Mesodermal cell (in vitro differentiated cells): ENCODE data around the gene SRC.
A peak's percentile ranks its signal among the peaks of the same experiment; 100 is the strongest.

Experiments
- H3K27ac ChIP-seq: 2 replicates; pipeline ENCODE4 v1.7.0; 2013; ENCODE audit warnings: mild to moderate bottlenecking, low read depth, low read length, moderate library complexity; ENCODE audit not compliant: severe bottlenecking
- H3K36me3 ChIP-seq: 2 replicates; pipeline ENCODE4 v1.7.1; 2013; ENCODE audit warnings: mild to moderate bottlenecking, low read length, moderate library complexity; ENCODE audit not compliant: control insufficient read depth, insufficient read depth
- H3K4me1 ChIP-seq: one replicate; pipeline ENCODE4 v1.7.1; 2013; ENCODE audit warnings: mild to moderate bottlenecking, low read length; ENCODE audit not compliant: insufficient read depth, control insufficient read depth, poor library complexity, severe bottlenecking
- H3K4me3 ChIP-seq: 2 replicates; pipeline ENCODE4 v1.7.0; 2013; ENCODE audit warnings: low read length, control low read depth, mild to moderate bottlenecking; ENCODE audit not compliant: insufficient read depth, poor library complexity, severe bottlenecking; ENCODE audit errors: extremely low read depth
- H3K9me3 ChIP-seq: 2 replicates; pipeline ENCODE4 v1.7.1; 2013; ENCODE audit warnings: mild to moderate bottlenecking, low read length, moderate library complexity; ENCODE audit not compliant: control insufficient read depth
- WGBS, 2 experiments: methylation state at CpG; one replicate each; pipeline ENCODE4 v1.1.5; 2013; ENCODE audit warnings: missing lambda C conversion rate in 2 of 2; ENCODE audit not compliant: insufficient coverage in 2 of 2; 5-methylcytosine and 5-hydroxymethylcytosine counted together

The SRC gene

GRCh38 chr20:37378785-37379598 lies 33.1 kb downstream of the SRC start:
- H3K4me1 ChIP-seq, result peaks cover 23% of the 10 kb centered on the region
- peak overlapping the region; percentile 93 for H3K27ac ChIP-seq
- no peaks in the 10 kb centered on the region for H3K9me3 ChIP-seq
- WGBS, 2 experiments, result 80 to 82% methylated on average over 22 to 23 of the region's 24 CpGs
- peaks cover 82% of the 10 kb centered on the region for H3K36me3 ChIP-seq
- no peak overlapping the region for H3K4me3 ChIP-seq

- Histone ChIP-seq H3K36me3 (peaks cover 80% of the 10 kb centered on the region), H3K9me3 (no peaks in the 10 kb centered on the region), H3K27ac (peak overlapping the region; percentile 49), H3K4me3 (no peak overlapping the region), H3K4me1 (peaks cover 23% of the 10 kb centered on the region)
- 89 to 95% methylated on average over 7 of the region's 14 CpGs for WGBS, 2 experiments
These were observed 34.3 kb downstream of the SRC start for GRCh38 chr20:37379967-37380828.

GRCh38 chr20:37380864-37381579 lies 35.1 kb downstream of the SRC start:
- Histone ChIP-seq H3K4me1 (peaks cover 21% of the 10 kb centered on the region), H3K27ac (no peak overlapping the region), H3K36me3 (peaks cover 80% of the 10 kb centered on the region), H3K4me3 (no peak overlapping the region), H3K9me3 (no peaks in the 10 kb centered on the region)
- WGBS, 2 experiments, result 96 to 97% methylated on average over 14 to 15 of the region's 16 CpGs

GRCh38 chr20:37381621-37382471 lies 35.9 kb downstream of the SRC start:
- H3K4me3 ChIP-seq, result no peak overlapping the region
- no peak overlapping the region for H3K27ac ChIP-seq
- peaks cover 20% of the 10 kb centered on the region for H3K4me1 ChIP-seq
- peaks cover 80% of the 10 kb centered on the region for H3K36me3 ChIP-seq
- H3K9me3 ChIP-seq, result no peaks in the 10 kb centered on the region
- WGBS, 2 experiments, result 97 to 100% methylated on average over 8 of the region's 11 CpGs

- H3K4me3 ChIP-seq, result no peak overlapping the region
- H3K9me3 ChIP-seq, result no peaks in the 10 kb centered on the region
- peaks cover 17% of the 10 kb centered on the region for H3K4me1 ChIP-seq
- no peak overlapping the region for H3K27ac ChIP-seq
- H3K36me3 ChIP-seq, result peaks cover 80% of the 10 kb centered on the region
- WGBS, 2 experiments, result 93 to 97% methylated on average over 9 to 10 of the region's 11 CpGs
These were observed 36.7 kb downstream of the SRC start for GRCh38 chr20:37382482-37383120.

GRCh38 chr20:37383229-37383989 lies 37.5 kb downstream of the SRC start:
- Histone ChIP-seq H3K36me3 (peaks cover 79% of the 10 kb centered on the region), H3K27ac (no peak overlapping the region), H3K9me3 (no peaks in the 10 kb centered on the region), H3K4me1 (peaks cover 15% of the 10 kb centered on the region), H3K4me3 (no peak overlapping the region)
- WGBS, 2 experiments, result 99% methylated on average over 12 to 19 of the region's 25 CpGs

GRCh38 chr20:37384683-37385174 lies 38.8 kb downstream of the SRC start:
- Histone ChIP-seq H3K4me3 (no peak overlapping the region), H3K36me3 (peaks cover 79% of the 10 kb centered on the region), H3K9me3 (no peaks in the 10 kb centered on the region), H3K4me1 (peaks cover 3% of the 10 kb centered on the region), H3K27ac (peak overlapping the region; percentile 5)
- 32 to 36% methylated on average over 29 to 42 of the region's 42 CpGs for WGBS, 2 experiments

- Histone ChIP-seq H3K36me3 (peaks cover 79% of the 10 kb centered on the region), H3K4me3 (no peak overlapping the region), H3K27ac (no peak overlapping the region), H3K9me3 (no peaks in the 10 kb centered on the region), H3K4me1 (no peaks in the 10 kb centered on the region)
- 96 to 97% methylated on average over 8 to 15 of the region's 17 CpGs for WGBS, 2 experiments
These were observed 39.2 kb downstream of the SRC start for GRCh38 chr20:37385176-37385575.
